Measurements from ENCODE around the gene ALDH1A3. TPM values are rescaled to one million over a fixed set of nuclear protein-coding genes. Genes with fewer than 3 reads are reported as not detected.

Gene ALDH1A3
- total RNA-seq, 1 experiment from 2014 or later: 248 TPM

- H3K27me3 ChIP-seq (ENCODE audit: insufficient read depth, low read length): no peaks in the 10 kb centered on the region
- H3K9ac ChIP-seq (ENCODE audit: low read length): no peak overlapping the region
- RAD21 ChIA-PET (ENCODE audit: low non-redundant PET in 1 of 2, low total read pairs in 2 of 2, uncharacterized antibody in 2 of 2, unreplicated experiment in 2 of 2): no interaction called here
- CTCF ChIA-PET: no interaction called here
- no peak for TF ChIP-seq TCF7L2 (IDR thresholded peaks at IDR 0.05; ENCODE audit: borderline replicate concordance, extremely low read depth, insufficient read depth, insufficient read length)
- no peak for TF ChIP-seq REST (IDR thresholded peaks at IDR 0.05; ENCODE audit: low read depth)
- TF ChIP-seq, protein P1, sequence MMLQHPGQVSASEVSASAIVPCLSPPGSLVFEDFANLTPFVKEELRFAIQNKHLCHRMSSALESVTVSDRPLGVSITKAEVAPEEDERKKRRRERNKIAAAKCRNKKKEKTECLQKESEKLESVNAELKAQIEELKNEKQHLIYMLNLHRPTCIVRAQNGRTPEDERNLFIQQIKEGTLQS (IDR thresholded peaks at IDR 0.05): no peak
- no peak overlapping the region for H2AFZ ChIP-seq (ENCODE audit: low read depth, low read length, poor library complexity, severe bottlenecking)
- H3K36me3 ChIP-seq (ENCODE audit: control insufficient read depth in 1 of 2, insufficient read depth in 2 of 2, low read length in 2 of 2): no peaks in the 10 kb centered on the region
- BruUV-seq (replicated peaks): no TSS peak
- POLR2A ChIA-PET: no interaction called here
- H3K4me2 ChIP-seq (ENCODE audit: low read length): no peak overlapping the region
- intact Hi-C loops (cut with micrococcal nuclease): no loop called here
- DNase-seq (ENCODE audit: low read depth, low spot score) (no peak), ATAC-seq (no peak)
- no peak overlapping the region for H3K4me3 ChIP-seq (replicated peaks in 1 of 2; ENCODE audit: low read depth in 1 of 2, low read length in 2 of 2)
- no peaks in the 10 kb centered on the region for H3K9me3 ChIP-seq (ENCODE audit: control insufficient read depth in 1 of 2, insufficient read depth in 1 of 2, low read depth in 1 of 2, low read length in 2 of 2)
- no peaks in the 10 kb centered on the region for H4K20me1 ChIP-seq (ENCODE audit: insufficient read depth)
- H3K27ac ChIP-seq (ENCODE audit: low read depth, low read length): no peak overlapping the region
- no peaks in the 10 kb centered on the region for H3K79me2 ChIP-seq (ENCODE audit: insufficient read depth, low read length)
- H3K9me2 ChIP-seq (ENCODE audit: insufficient read depth): no peaks in the 10 kb centered on the region
- peaks cover 2 to 8% of the 10 kb centered on the region in 2 experiments; a peak in 3 of 4 replicates for H3K4me1 ChIP-seq (ENCODE audit: control insufficient read depth in 1 of 2, insufficient read depth in 2 of 2, low read length in 2 of 2)
Measured at GRCh38 chr15:100847194-100847593, 32.4 kb upstream of the ALDH1A3 start.

Measured in HCT116 (cell line).